Esophagus muscularis mucosa (tissue), 3 donors: ENCODE measurements around the gene WDHD1.

Experiments used
- CTCF ChIP-seq, 3 experiments: fragments of 200-600 bp in 2 of 3; fragments of 450-650 bp in 1 of 3; sonication (generic) in 2 of 3; IDR thresholded peaks; one replicate each; pipeline ENCODE4 v1.5.1; 2017 to 2019; ENCODE audit warnings: antibody characterized with exemption in 3 of 3, mild to moderate bottlenecking in 2 of 3, moderate library complexity in 1 of 3
- POLR2AphosphoS5 ChIP-seq, 2 donors: sonication (generic); formaldehyde crosslinking; IDR thresholded peaks; one replicate each; pipeline ENCODE4 v1.6.1; 2017; ENCODE audit warnings: antibody characterized with exemption in 2 of 2

- no peak for TF ChIP-seq CTCF (IDR thresholded peaks at IDR 0.05)
- no peak for TF ChIP-seq POLR2AphosphoS5 (IDR thresholded peaks at IDR 0.05)
These were observed 108.5 kb downstream of the WDHD1 start for GRCh38 chr14:54918427-54918826.
